Mucosa of stomach (tissue), 1 donor: ENCODE results near the gene RALGAPA1.
"Not testable (repeated sequence)": the region's sequence is repeated elsewhere in the genome, so short reads cannot be mapped to it uniquely, and the experiment has no call there.

Experiments used
- H3K27me3 ChIP-seq: one replicate; pipeline ENCODE4 v1.7.0; 2013; ENCODE audit warnings: mild to moderate bottlenecking, low read length; ENCODE audit not compliant: control insufficient read depth, insufficient read depth
- H3K36me3 ChIP-seq: one replicate; pipeline ENCODE4 v1.7.0; 2013; ENCODE audit warnings: low read length; ENCODE audit not compliant: control insufficient read depth, insufficient read depth
- H3K4me1 ChIP-seq: one replicate; pipeline ENCODE4 v1.7.0; 2013; ENCODE audit warnings: mild to moderate bottlenecking, low read length; ENCODE audit not compliant: control insufficient read depth, insufficient read depth
- H3K4me3 ChIP-seq: one replicate; pipeline ENCODE4 v1.7.0; 2013; ENCODE audit warnings: low read length
- H3K9ac ChIP-seq: one replicate; pipeline ENCODE4 v1.7.0; 2013; ENCODE audit warnings: mild to moderate bottlenecking, low read length, moderate library complexity
- H3K9me3 ChIP-seq: one replicate; pipeline ENCODE4 v1.7.0; 2013; ENCODE audit warnings: mild to moderate bottlenecking, low read length, moderate library complexity; ENCODE audit not compliant: control insufficient read depth
- donor health status: Pancreatic carcinoma.

RALGAPA1 gene

GRCh38 chr14:35808638-35809563, at the start of gene RALGAPA1:
TSS of gene RALGAPA1 (minus strand) at chr14:35809295. CDS start at chr14:35808835, 460 bp downstream.
- not testable (repeated sequence) for H3K27me3 ChIP-seq, H3K9me3 ChIP-seq, H3K36me3 ChIP-seq, H3K4me1 ChIP-seq
- Histone ChIP-seq H3K9ac (peak within 1 kb of the TSS; percentile 87), H3K4me3 (peak within 1 kb of the TSS; percentile 58)

- H3K36me3 ChIP-seq = no peaks in the 10 kb centered on the region
These were observed 49.6 kb upstream of the RALGAPA1 start for GRCh38 chr14:35858521-35859209.

GRCh38 chr14:35855876-35856481, 46.9 kb upstream of the RALGAPA1 start:
- Histone ChIP-seq H3K4me3 (no peak overlapping the region), H3K4me1 (no peaks in the 10 kb centered on the region), H3K9me3 (no peaks in the 10 kb centered on the region), H3K9ac (no peak overlapping the region), H3K27me3 (no peaks in the 10 kb centered on the region), H3K36me3 (no peaks in the 10 kb centered on the region)

More at GRCh38 chr14:35858521-35859209, 49.6 kb upstream of the RALGAPA1 start:
- Histone ChIP-seq H3K4me3 (no peak overlapping the region), H3K9me3 (no peaks in the 10 kb centered on the region), H3K9ac (no peak overlapping the region), H3K27me3 (no peaks in the 10 kb centered on the region), H3K4me1 (no peaks in the 10 kb centered on the region)

GRCh38 chr14:35854696-35855270, 45.7 kb upstream of the RALGAPA1 start:
- Histone ChIP-seq H3K9me3 (no peaks in the 10 kb centered on the region), H3K9ac (no peak overlapping the region), H3K4me1 (no peaks in the 10 kb centered on the region)

GRCh38 chr14:35853225-35853624, 44.1 kb upstream of the RALGAPA1 start:
- no peaks in the 10 kb centered on the region for H3K27me3 ChIP-seq
- no peaks in the 10 kb centered on the region for H3K4me1 ChIP-seq
- H3K9me3 ChIP-seq = no peaks in the 10 kb centered on the region
- H3K9ac ChIP-seq = no peak overlapping the region
- no peak overlapping the region for H3K4me3 ChIP-seq
- no peaks in the 10 kb centered on the region for H3K36me3 ChIP-seq

More at GRCh38 chr14:35854696-35855270, 45.7 kb upstream of the RALGAPA1 start:
- Histone ChIP-seq H3K4me3 (no peak overlapping the region), H3K27me3 (no peaks in the 10 kb centered on the region), H3K36me3 (no peaks in the 10 kb centered on the region)

GRCh38 chr14:35851823-35852222, 42.7 kb upstream of the RALGAPA1 start:
- H3K4me1 ChIP-seq = no peaks in the 10 kb centered on the region
- H3K27me3 ChIP-seq = no peaks in the 10 kb centered on the region
- no peak overlapping the region for H3K4me3 ChIP-seq
- no peaks in the 10 kb centered on the region for H3K36me3 ChIP-seq
- H3K9ac ChIP-seq = no peak overlapping the region
- no peaks in the 10 kb centered on the region for H3K9me3 ChIP-seq

GRCh38 chr14:35849122-35849521, 40.0 kb upstream of the RALGAPA1 start:
- Histone ChIP-seq H3K9me3 (no peaks in the 10 kb centered on the region), H3K4me1 (no peaks in the 10 kb centered on the region), H3K4me3 (no peak overlapping the region), H3K9ac (no peak overlapping the region), H3K36me3 (no peaks in the 10 kb centered on the region), H3K27me3 (no peaks in the 10 kb centered on the region)

- H3K9ac ChIP-seq = no peak overlapping the region
- no peak overlapping the region for H3K4me3 ChIP-seq
- no peaks in the 10 kb centered on the region for H3K27me3 ChIP-seq
- H3K36me3 ChIP-seq = peaks cover 5% of the 10 kb centered on the region
- H3K4me1 ChIP-seq = no peaks in the 10 kb centered on the region
- no peaks in the 10 kb centered on the region for H3K9me3 ChIP-seq
These were observed 38.5 kb upstream of the RALGAPA1 start for GRCh38 chr14:35847636-35848035.

- Histone ChIP-seq H3K36me3 (peaks cover 5% of the 10 kb centered on the region), H3K9ac (no peak overlapping the region), H3K9me3 (no peaks in the 10 kb centered on the region), H3K27me3 (no peaks in the 10 kb centered on the region), H3K4me1 (no peaks in the 10 kb centered on the region), H3K4me3 (no peak overlapping the region)
These were observed 35.4 kb upstream of the RALGAPA1 start for GRCh38 chr14:35844494-35844893.

- not testable (repeated sequence) for H3K4me1 ChIP-seq, H3K4me3 ChIP-seq, H3K27me3 ChIP-seq, H3K36me3 ChIP-seq, H3K9me3 ChIP-seq, H3K9ac ChIP-seq
These were observed 33.1 kb upstream of the RALGAPA1 start for GRCh38 chr14:35842245-35842644.

GRCh38 chr14:35841704-35842103, 32.6 kb upstream of the RALGAPA1 start:
- H3K9me3 ChIP-seq, H3K27me3 ChIP-seq, H3K9ac ChIP-seq, H3K4me1 ChIP-seq, H3K36me3 ChIP-seq, H3K4me3 ChIP-seq: not testable (repeated sequence)
